NOMO-1 treated with dmso at 0.1 percent for 144 hours (cell line): ENCODE measurements around the gene ACOXL.

ENCODE experiments used
- DNase-seq: peaks from one replicate; lab custom pipeline; 2025; ENCODE audit not compliant: unreplicated experiment; lab: John Stamatoyannopoulos, UW

ACOXL gene

DNA sequence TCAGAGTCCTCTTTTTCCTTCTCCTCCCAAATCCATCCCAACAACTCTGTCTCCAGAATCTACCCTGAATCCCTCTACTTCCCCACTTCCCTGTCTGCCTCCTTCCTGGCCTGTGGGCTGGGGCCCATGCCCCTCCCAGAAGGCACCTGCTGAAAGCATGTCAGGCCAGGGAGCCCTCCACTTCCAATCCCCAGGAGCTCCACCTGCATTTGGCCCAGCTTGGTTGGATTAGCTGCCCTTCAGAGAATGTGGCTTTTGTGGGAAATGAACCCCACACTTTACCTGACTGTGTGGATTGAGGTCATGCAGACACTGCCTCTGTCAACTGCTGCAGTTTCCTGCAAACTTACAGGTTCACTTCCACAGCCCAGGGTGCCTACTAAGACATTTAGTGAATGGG lies 58.5 kb downstream of the ACOXL start:
- no peak for DNase-seq

DNA sequence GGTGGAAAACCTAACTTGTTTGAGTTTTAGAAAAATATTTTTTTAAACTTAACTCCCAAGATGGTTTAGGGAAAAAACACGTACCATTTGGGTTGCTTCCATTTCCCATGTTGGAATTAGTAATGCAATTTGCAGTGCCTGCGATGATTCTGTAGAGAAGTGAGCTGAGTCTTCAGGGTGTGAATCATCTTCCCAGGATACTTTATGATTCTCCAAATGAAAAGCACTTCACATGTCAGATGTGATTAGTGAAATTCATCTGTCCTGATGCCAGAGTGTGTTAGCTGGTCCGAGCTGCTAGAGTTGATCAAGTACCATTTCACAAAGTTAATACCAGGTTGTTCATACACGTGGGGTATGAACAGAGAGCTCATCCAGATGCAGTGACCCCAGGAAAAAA lies 59.1 kb downstream of the ACOXL start:
- no peak for DNase-seq

DNA sequence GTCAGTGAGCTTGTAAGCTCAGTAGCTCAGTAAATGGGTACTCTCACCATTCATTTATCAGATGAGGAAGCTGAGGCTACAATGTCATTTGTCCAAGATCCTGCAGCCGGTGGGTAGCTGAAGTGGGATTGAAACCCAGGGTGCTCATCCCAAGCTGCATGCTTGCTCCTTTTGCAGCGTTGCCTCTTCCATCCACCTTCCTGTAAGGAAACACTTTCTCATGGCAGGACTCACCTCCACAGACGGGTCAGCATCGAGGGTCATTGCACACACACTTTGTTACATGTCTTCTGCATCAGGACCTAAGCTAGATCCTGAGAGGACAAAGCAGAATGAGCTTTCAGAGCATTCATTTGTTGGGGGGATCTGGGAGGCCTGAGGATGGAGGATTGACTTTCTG lies 60.7 kb downstream of the ACOXL start:
- no peak for DNase-seq

DNA sequence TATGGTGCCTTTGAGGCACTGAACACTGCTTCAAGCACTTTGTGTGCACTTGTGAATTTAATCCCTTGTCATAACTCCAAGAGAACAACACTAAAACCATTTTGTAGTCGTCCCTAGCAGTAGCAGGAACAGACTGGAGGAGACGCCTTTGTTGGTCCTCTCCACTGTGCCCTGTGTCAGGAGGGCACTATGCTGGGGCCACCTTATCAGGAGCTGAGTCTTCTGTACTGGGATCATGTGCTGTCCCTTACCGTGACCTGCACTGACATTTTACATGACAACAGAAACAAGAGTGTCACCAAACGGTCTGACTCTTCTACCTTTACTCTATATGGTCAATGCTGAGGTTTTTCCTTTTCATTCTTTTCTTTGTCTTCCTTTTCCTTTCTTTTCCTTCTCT lies 62.0 kb downstream of the ACOXL start:
- no peak for DNase-seq

DNA sequence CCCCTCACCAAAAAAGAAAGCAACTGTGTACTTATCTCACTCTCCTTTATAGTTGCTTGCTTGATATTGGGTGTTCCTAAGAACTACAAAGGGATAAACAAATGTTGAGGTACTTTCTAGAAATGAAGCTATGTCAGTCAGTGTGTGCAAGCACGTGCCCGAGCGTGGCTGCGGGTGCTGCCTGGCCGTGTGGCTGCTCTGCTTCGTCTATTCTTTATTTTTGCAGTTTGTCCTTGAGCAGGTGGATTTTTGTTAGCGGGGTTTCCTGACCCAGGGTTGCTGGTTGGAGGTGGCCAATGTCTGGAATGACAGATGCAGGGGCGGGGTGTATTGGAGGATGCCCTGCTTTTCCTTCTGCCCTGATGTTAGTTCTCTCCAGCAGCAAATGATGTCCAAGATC lies 62.6 kb downstream of the ACOXL start:
- DNase-seq: no peak

DNA sequence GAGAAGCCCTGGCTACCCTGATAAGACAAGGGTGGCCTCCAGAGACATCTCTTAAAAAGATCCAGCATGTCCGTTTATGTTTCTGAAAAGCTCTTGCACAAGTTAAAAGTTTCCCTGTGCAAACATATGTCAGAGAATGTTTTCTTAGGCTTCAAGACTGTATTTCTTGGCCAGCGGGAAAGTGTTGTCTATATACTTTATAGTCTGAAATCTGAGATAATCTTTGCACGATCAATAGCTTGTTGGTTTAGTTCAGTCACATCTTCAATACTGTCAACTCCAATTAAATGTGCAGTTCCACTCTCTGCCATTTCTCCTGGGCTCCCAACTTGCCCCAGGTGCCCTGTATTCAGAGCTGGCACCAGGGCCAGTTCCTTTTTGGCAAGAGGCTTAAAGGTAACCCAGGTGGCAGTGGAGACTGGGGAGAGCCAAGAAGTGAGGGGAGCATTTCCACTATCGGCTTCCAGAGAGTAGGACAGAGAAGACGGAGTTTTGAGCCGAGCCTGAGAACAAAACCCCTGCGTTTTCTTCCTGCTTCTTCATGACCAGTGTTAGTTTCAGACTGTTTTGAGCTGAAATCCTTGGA lies 64.4 kb downstream of the ACOXL start:
- DNase-seq: no peak

DNA sequence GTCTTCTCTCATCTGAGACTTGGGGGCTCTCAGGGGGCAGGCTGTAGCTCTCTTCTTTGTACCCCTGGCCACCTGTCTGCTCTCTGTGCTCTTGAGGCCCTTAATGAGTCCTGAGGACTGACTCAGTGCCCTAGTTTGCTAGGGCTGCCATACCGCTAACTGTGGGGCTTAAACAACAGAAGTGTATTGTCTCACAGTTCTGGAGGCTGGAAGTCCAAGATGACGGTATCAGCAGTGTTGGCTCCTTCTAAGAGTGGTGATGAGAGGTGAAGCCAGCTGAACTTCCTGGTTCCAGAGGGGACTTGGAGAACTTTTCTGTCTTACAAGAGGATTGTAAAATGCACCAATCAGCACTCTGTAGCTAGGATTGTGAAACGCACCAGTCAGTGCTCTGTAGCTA lies 67.0 kb downstream of the ACOXL start:
- no peak for DNase-seq

DNA sequence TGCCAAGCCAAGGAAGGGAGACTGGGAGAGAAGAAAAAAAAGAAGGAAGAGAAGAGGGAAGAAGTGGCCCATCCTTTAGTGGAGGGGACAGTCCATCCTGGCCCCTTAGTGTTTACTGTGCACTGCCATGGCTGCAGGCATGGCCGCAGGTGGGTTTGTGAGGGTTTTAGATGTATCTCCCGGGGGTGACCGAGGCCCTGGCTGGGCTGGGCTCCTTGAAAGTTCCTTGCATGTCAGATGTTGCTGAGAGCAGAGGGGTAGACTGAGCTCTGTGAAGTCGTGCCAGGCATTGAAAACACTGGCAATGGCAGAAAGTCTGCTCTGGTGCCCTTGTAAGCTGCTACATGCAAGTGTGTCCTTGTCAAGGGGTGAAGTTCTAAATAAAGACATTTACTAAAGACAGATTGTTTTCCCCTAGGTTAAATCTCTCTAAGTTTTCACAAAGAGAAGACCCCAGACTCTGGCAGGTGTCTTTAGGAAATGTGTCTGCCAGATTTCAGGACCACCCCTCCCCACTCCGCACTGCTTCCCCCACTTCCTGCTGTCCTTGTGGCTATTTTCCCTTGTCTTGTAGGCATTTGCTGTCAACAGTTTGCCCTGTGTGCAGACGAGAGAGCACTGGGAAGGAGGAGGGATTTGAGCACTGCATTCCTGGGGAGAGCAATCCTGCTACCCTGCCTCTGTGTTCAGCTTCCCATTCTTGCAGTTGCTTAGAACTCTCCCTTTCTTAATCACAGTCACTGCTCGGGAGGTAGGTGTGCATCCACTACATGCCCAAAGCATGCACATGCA lies 68.4 kb downstream of the ACOXL start:
- DNase-seq: no peak

DNA sequence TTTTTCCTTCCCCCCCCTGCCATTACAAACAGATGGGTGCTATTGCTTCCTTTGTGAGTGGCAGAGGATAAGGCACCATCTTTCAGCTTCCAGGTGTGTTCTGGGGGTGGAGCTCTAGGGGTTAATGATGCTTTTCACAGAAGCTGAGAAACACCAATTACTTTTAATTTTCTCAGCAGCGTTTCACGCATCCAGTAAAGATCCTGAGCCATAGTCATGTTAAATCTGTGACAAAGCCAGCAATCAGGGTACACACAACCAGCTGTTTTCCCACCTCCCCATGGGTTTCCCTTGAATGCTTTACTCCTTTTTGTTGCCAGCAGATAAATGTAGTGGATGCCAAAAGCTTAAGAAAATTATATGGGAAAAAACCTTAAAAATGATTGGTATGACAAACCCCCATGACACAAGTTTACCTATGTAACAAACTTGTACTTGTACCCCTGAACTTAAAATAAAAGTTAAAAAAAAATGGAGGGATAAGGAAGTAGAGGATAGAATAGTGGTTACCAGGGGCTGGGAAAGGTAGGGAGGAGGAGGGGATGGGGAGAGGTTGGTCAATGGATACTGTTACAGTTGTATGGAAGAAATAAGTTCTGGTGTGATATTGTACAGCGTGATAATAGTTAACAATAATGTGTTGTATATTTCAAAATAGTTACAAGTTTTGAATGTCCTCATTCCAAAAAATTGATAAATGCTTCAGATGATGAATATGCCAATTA lies 70.0 kb downstream of the ACOXL start:
- DNase-seq: no peak

DNA sequence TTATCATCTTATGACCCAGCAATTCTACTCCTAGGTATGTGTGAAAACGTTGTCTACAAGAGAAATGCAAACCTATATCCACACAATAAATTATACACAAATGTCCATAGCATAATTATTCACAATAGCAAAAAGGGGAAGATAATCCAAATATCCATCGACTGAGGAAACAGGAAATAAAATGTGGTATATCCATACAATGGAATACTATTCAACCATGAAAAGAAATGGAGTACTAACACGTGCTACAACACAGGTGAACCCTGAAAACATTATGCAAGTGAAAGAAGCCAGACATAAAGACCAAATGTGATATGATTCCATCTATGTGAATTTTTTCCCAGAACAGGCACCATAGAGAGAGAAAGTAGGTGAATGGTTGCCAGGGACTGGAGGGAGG lies 72.1 kb downstream of the ACOXL start:
- DNase-seq: no peak

DNA sequence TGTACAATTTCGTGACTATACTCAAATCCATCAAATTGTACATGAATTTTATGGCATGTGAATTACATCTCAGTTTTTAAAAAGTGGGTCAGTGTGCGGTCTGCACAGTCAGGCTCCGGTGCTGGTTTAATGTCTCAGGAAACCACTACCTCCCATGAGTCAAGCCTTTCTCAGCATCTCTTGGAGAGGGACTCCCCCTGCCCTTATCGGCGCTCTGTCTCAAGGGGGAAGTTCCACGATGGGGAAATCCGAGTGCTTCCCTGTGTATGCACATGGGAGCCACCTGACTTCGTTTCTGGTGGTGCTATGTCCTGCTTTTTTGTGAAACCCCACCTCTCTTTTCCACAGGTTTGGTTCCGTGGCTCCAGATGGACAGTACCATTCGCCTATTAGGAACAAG lies 72.5 kb downstream of the ACOXL start:
- peak; percentile 20 for DNase-seq

DNA sequence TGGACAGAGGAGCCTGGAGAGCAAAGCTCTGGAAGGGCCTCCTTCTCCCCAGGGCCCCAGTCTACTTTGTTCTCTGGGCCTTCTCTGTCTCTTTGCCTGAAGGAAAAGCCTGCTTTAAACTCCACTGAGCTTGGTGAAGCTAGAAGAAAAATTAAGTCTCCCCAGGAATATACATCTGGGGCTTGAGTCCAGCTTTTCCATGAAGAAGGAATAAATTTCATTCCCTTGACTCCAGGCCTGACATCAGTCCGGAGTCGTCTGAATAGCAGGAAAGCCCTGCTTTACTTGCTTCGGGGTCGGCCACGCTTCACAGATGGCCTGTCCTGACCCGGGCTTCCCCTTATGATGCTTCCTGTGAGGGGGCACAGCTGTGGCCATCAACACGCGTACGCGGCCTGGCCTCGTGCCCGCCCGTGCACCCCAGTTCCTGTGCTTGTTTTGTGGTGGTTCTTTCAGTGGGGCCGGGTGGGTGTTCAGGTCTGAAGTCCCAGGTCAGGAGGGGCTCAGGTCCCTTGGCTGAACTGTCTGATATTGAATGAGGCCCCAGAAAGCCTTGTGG lies 73.6 kb downstream of the ACOXL start:
- no peak for DNase-seq

DNA sequence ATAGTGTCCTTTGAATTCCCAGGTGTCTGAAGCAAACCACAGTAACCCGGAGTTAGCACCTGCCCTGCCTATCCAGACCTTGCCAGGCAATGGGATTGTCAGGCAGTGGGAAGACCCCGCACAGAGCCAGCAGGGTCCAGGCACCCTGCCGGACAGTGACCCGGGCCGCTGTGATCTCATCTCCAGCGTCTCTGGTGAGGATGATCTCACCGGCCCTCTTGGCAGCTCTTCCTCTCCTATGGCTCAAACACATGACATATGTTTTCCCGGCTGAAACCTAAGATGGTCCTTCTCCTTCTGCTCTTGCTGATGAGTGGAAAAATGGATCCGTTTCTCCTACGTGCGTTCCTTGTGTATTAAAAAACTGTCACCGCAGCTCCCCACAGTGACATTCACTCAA lies 75.1 kb downstream of the ACOXL start:
- no peak for DNase-seq

DNA sequence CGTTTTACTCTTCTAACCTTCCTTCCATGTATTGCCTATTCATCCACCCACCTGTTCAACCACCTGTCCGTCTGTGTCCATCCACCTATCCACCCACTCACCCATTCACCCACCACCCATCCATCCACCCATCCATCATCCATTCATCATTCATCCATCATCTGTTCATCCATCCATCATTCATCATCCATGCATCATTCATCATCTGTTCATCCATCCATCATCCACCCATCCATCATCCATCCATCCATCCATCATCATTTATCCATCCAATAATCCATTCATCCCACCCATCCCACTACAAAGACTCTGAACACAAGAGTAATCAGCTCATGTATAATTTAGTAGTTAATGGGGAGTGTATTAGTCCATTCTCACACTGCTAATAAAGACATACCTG lies 78.0 kb downstream of the ACOXL start:
- DNase-seq: no peak

DNA sequence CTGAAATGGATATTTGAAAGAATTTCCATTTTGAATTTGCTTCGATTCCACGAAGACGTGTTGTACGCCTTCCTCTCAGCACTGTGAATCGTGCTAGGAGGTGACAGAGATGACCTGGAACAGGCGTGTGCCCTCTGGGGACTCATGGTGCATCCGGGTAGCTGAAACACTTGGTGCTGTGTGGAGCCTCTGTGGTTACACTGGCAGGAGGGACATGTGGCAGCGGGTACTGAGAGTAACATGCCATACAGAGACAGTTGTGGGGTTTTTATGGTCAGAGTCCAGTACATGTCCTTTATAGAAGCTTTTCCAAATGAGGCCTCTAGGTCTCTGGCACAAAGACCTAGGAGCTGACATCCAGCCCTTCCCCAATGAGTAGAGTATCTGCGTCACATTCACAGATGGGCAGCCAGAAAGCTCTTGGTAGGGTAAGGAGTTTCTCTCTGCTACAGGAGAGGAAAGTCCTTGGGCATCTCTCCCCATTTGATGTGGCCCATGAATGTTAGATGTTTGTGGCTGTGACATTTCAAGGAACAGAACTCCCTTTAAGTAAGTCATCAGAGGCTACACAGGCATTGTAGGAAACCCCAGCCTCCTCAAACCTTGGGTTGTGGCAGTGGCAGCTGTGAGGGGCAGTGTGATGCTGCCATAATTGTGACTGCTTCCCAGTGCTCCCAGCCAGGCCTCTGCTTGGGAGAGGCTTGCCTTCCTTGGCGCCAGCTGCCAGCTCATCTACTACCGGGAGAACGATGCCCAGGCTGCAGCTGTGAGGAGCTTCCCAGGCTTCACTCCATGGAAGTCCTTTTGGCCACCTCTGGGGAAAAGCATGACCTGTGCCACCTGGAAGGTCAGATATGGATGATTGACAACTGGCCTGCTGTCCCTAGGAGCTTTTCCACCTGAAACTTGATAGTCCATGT lies 80.6 kb downstream of the ACOXL start:
- no peak for DNase-seq

DNA sequence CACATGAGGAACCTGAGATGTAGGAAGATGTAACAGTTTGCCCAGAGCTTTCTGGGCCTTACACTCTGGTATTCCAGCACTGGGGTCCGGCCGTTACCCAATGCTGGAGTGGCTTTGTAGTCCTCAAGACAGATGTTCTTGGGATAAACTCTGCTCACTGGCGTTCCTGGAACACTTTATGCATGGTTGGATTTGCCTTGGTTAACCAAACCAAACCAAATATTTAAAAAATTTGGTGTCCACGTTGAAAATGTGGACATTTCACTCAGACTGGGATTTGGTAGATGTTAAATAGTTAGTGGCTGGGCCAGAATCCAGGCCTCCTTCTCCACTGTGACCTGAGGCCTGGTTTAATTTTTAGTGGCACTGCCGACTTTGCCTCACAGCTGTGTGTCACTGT lies 81.5 kb downstream of the ACOXL start:
- DNase-seq: no peak

DNA sequence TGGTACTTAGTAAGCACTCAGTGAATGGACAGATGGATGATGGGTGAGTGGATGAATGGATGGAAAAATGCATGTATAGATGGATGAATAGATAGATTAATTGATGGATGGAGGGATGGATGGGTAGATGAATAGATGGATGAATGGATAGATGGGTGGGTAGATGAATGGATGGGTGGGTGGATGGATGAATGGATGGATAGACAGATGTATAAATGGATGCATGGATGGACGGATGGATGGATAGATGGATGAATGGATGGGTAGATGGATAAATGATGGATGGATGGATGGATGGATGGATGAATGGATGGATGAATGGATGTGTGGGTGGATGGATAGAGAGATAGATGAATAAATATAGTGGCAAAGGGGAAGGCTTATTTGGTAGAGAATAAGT lies 83.6 kb downstream of the ACOXL start:
- DNase-seq: no peak

DNA sequence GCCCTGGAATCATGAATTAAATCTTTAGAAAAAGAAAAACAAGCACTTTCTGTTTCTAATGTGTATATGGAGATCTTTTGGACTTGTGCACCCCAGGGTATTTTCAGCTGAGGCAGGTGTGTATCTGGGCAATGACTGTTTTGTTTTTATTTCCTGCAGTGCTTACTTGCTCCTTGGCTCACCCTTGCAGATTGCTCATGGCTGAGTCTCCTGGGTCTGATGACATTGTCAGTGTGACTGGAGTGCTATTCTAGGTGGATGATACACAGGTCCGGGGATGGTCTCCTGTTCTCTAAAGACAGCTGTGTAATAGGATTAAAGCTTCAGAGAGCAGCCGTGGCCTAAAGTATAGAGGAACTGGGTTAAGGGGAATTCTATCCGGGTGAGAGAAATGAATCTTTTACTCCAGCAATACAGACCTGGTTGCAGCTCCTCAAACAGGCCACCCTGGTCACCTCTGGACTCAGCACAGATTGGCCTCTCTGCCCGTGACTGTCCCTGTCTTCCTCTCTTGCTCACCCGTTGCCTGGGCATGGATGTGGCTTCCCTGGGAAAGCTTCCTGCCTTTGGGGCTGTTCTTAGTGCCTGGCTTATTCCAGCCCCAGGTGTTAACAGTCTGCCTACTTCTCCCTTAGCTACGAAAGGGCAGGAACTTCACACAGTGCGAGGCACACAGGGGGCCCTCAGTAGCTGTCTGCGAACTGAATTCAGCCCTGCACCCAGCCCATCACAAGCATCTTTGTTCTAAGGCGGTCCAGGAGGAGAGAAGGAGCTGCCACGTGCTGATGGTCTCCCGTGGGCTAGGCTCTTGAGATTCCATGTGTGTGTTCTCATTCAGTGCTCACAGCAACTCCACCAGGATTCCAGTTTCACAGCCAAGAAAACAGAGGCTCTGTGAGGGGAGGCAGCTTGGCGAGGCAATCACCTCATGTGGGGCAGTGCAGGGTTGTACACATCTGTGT lies 84.3 kb downstream of the ACOXL start:
- no peak for DNase-seq

DNA sequence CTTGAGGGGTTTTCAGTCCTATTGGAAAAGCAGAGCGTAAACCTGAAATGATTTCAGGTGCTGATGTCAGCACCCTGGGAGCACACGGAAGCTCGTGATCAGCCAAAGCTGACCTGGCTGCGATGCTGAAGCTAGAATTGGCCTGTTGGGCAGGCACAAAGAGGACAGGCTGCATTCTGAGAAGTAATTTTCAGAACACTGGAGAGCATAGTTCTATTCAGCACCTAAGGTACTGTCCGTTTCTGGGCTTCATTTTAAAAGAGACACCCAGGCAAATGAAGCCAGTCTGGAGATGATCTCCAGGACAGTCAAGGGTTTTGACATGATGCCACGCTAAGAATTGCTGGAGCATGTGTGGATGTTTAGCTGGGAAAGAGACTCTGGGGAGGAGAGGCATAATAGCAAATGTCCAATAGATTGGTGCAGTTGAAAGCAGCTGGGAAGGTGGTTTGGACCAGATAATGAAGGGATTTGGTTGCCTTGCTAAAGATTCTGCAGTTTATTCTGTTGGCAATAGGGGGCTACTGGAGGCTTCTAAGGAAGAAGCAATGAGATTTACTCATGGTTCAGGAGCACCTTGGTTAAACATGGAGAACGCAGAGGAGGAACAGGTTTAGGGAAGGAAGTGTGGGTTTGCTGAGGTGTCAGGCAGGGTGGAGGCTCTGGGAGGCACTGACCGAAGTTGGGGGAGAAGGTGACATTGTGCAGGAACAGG lies 86.6 kb downstream of the ACOXL start:
- no peak for DNase-seq
